ENCODE results near the gene ARL15. TPM values are rescaled to one million over a fixed set of nuclear protein-coding genes. Genes with fewer than 3 reads are reported as not detected.

Gene ARL15
- total RNA-seq, 1 donor from 2014 or later = 30.8 TPM

DNA sequence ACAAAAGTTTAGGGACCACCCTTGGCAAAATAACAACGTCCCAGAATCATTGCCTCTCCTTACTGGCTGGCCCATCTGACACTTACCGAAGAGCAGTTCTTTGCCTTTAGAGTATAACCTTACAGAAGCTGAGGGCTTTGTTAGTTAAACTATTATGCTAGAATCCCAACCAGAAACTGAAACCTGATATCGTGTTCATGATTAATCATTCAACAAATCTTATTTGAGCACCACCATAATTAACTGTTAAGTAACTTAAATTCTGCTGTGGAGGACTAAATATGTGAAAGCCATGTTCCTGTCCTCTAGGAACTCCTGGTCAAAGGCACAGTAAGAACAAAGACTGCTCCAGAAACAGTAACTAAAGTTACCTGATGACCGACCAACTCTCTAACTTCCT, 104.9 kb downstream of the ARL15 start:
- ATAC-seq (no peak), DNase-seq (no peak)
- Histone ChIP-seq H3K9me3 (peaks cover 5% of the 10 kb centered on the region), H3K4me1 (no peaks in the 10 kb centered on the region), H3K27ac (no peak overlapping the region), H3K27me3 (ENCODE audit: low read depth) (no peaks in the 10 kb centered on the region), H3K36me3 (no peaks in the 10 kb centered on the region), H3K4me3 (no peak overlapping the region)
- TF ChIP-seq, protein P1, sequence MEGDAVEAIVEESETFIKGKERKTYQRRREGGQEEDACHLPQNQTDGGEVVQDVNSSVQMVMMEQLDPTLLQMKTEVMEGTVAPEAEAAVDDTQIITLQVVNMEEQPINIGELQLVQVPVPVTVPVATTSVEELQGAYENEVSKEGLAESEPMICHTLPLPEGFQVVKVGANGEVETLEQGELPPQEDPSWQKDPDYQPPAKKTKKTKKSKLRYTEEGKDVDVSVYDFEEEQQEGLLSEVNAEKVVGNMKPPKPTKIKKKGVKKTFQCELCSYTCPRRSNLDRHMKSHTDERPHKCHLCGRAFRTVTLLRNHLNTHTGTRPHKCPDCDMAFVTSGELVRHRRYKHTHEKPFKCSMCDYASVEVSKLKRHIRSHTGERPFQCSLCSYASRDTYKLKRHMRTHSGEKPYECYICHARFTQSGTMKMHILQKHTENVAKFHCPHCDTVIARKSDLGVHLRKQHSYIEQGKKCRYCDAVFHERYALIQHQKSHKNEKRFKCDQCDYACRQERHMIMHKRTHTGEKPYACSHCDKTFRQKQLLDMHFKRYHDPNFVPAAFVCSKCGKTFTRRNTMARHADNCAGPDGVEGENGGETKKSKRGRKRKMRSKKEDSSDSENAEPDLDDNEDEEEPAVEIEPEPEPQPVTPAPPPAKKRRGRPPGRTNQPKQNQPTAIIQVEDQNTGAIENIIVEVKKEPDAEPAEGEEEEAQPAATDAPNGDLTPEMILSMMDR (IDR thresholded peaks at IDR 0.05) = no peak
- intact Hi-C loops (cut with DNase I) = no loop called here

DNA sequence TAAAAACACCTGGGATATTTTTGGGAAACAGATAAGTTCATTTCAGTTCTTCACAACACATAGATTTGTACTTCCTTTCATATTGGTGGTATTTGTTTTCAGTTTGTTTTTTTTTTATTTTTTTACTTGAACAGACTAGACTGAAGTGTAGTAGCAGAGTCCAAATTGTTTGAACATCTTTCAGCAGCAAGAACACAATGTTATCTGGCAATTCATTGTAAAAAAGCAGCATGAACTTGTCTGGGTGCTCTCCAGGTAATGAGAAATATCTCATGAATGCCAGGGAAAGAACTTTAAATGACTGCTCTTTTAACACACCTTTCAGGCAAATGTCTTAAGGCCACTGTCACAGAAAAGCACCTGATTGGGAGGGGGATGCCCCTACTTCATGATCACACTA, 113.4 kb downstream of the ARL15 start:
- Histone ChIP-seq H3K27me3 (ENCODE audit: low read depth) (no peaks in the 10 kb centered on the region), H3K27ac (no peak overlapping the region), H3K4me1 (no peaks in the 10 kb centered on the region), H3K36me3 (no peaks in the 10 kb centered on the region), H3K4me3 (no peak overlapping the region), H3K9me3 (peaks cover under 1% of the 10 kb centered on the region)
- TF ChIP-seq, protein P1 (IDR thresholded peaks at IDR 0.05) = no peak
- DNase-seq (no peak), ATAC-seq (no peak)
- intact Hi-C loops (cut with DNase I) = no loop called here

DNA sequence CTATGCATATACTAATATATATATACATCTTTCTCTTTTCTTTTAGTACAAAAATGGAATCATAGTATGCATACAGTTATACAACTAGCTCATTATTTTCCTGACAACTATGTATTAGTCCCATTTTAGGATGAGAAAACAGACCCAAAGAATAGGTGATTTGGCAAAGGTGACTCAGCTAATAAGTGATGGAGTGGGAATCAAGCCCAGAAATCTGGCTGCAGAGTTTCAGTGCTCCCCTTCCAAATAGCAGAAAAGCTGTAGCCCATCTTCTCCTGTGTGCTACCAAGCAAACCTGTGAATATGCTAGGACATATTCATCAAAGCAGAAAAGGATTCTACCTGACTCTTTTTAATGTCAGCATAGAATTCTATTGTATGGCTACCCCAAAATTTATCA, 114.7 kb downstream of the ARL15 start:
- H3K4me3 ChIP-seq = no peak overlapping the region
- H3K9me3 ChIP-seq = no peaks in the 10 kb centered on the region
- H3K27ac ChIP-seq = no peak overlapping the region
- intact Hi-C loops (cut with DNase I) = no loop called here
- TF ChIP-seq, protein P1 (IDR thresholded peaks at IDR 0.05) = no peak
- H3K36me3 ChIP-seq = no peaks in the 10 kb centered on the region
- ATAC-seq (no peak), DNase-seq (no peak)
- no peaks in the 10 kb centered on the region for H3K4me1 ChIP-seq
- H3K27me3 ChIP-seq (ENCODE audit: low read depth) = no peaks in the 10 kb centered on the region

DNA sequence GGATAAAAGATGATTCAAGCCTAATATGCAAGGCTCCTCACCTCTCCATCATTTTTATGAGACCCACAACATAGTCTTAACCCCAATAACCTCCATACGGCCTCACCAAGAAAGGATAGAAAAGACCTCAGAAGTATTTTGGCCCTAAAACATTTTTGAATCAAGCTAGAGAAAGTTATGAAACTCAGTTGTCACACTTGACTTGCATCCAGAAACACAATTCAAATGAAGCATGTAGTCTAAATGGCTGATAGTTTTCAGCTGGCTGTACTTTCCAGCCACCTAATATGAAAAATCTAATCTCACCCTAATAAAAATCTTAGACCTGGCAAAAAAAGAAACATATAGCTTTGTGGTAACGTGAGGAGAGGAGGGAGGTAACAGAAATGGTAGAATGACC, 116.1 kb downstream of the ARL15 start:
- no peaks in the 10 kb centered on the region for H3K36me3 ChIP-seq
- TF ChIP-seq, protein P1 (IDR thresholded peaks at IDR 0.05) = no peak
- DNase-seq = no peak
- no peak overlapping the region for H3K4me3 ChIP-seq
- no peak for ATAC-seq
- intact Hi-C loops (cut with DNase I) = no loop called here
- H3K4me1 ChIP-seq = no peaks in the 10 kb centered on the region
- no peaks in the 10 kb centered on the region for H3K9me3 ChIP-seq
- H3K27ac ChIP-seq = no peak overlapping the region
- H3K27me3 ChIP-seq (ENCODE audit: low read depth) = no peaks in the 10 kb centered on the region

DNA sequence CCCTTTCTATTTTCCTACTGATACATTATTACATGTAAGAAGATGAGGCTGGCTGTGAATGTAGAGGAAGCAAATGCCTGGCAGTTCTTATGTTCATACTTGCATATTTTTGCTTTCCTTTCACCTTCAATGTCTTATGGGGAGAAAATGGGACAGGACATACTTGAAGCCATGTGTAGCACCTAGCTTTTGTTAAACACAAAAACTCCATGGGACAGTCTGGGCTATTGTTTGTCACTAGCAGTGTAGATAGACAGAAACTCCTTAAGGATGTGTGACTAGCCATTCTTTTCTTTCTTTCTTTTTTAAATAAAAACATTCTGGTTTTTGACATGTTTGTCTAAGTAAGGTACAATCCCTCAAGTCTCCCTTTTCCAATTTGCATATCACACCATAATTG, 122.7 kb downstream of the ARL15 start:
- TF ChIP-seq, protein P1 (IDR thresholded peaks at IDR 0.05) = no peak
- intact Hi-C loops (cut with DNase I) = no loop called here
- H3K36me3 ChIP-seq = no peaks in the 10 kb centered on the region
- no peak overlapping the region for H3K27ac ChIP-seq
- no peaks in the 10 kb centered on the region for H3K9me3 ChIP-seq
- ATAC-seq (no peak), DNase-seq (no peak)
- no peaks in the 10 kb centered on the region for H3K4me1 ChIP-seq
- H3K4me3 ChIP-seq = no peak overlapping the region
- H3K27me3 ChIP-seq (ENCODE audit: low read depth) = no peaks in the 10 kb centered on the region

DNA sequence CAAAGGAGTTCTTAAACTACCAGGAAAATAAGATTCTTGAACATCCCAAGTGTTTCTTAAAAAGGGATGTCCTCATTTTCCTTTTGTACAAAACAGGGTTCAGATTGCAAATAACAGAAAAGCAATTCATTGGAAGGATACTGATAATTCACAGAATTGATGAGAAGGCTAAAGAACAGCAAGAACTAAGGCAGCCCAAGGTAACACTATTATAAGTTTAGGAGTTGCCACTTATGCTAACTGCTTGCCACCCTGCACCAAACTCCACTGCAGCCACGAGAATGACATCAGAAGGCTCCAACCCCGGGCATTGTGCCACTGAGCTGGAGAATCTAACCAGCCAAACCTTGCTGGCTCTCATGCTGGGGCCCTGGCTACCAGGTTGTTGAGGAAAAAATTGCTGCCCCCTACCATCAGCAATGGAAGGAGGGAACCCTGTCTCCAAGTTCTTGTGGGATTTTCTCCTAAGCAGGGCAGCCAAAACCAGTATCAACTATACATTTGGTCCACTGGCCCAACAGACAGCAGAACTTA, 123.4 kb downstream of the ARL15 start:
- H3K27ac ChIP-seq = no peak overlapping the region
- no peaks in the 10 kb centered on the region for H3K27me3 ChIP-seq (ENCODE audit: low read depth)
- H3K4me1 ChIP-seq = no peaks in the 10 kb centered on the region
- TF ChIP-seq, protein P1 (IDR thresholded peaks at IDR 0.05) = no peak
- intact Hi-C loops (cut with DNase I) = no loop called here
- DNase-seq (no peak), ATAC-seq (no peak)
- H3K4me3 ChIP-seq = no peak overlapping the region
- no peaks in the 10 kb centered on the region for H3K9me3 ChIP-seq
- no peaks in the 10 kb centered on the region for H3K36me3 ChIP-seq
